ENCODE measurements around the gene TMEM272.

The TMEM272 gene

DNA sequence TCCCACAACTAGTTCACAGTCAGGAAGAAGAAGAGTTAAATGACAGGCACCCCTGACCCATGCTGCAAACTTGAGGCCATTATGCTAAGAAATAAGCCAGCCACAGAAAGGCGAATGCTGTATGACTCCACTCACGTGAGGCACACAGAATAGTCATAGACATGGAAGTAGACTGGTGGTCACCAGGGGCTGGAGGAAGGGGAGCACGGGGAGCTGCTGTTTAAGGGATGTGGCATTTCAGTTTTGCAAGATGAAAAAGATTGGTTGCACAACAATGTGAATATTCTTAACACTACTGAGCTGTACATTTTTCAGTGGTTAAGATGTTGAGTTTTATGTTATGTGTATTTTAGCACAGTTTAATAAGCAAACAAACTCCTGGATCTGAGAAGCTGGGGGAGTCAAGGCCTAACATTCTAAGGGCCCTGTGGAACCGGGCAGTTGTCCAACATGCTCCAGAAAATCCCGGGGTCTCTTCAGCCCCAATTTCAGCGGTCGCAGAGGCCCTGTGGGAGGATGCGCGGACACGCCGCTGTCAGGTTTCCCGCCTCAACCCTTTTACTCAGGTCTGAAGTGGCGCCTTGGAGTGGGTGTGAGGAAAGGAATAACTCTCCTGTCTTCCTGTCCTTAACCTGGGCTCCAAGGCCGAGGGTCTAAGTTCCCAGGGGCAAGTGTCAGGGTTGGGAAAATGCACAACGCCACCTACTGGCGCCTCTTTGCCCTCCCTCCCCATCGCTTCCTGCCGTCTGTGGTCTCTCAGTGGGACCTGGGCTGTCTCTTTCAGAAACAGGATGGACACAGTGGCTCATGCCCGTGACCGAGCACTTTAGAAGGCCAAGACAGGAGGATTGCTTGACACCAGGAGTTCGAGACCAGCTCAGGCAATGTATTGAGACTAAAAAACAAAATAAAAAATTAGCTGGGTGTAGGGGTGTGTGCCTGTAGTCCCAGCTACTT is 4.4 kb upstream of the TMEM272 start:
- DNase-seq: peak in 1 of 2 experiments; percentile 31

DNA sequence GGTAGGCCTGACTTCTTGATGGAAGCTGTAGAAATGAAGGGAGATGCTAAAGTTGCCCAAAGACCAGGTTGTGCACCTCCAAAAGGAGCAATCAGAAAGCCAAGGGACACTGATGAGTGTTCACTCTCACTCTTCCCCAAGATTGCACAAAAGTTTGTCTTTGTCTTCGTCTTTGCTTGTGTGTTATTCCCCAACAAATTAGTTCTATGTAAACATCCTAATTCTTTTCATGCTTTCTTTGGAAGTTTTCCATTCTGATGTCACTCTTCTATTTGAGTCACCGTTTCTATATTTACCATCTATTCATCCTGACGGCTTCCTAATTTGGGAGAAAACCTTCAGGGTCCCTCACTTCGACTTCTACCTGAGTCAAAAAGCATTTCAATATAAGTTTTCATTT is 3.7 kb upstream of the TMEM272 start:
- DNase-seq: no peak

DNA sequence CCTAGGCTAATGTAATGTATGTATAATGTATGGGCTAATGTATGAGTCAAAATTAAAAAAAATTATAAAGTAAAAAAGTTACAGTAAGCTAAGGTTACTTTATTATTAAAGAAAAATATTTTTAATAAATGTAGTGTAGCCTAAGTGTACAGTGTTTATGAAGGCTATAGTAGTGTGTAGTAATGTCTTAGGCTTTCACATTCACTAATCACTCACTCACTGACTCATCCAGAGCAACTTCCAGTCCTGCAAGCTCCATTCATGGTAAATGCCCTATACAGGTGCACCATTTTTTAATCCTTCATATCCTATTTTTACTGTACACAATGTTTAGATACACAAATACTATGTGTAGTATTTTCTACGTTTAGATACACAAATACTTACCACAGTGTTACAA is 1.8 kb upstream of the TMEM272 start:
- no peak for DNase-seq

DNA sequence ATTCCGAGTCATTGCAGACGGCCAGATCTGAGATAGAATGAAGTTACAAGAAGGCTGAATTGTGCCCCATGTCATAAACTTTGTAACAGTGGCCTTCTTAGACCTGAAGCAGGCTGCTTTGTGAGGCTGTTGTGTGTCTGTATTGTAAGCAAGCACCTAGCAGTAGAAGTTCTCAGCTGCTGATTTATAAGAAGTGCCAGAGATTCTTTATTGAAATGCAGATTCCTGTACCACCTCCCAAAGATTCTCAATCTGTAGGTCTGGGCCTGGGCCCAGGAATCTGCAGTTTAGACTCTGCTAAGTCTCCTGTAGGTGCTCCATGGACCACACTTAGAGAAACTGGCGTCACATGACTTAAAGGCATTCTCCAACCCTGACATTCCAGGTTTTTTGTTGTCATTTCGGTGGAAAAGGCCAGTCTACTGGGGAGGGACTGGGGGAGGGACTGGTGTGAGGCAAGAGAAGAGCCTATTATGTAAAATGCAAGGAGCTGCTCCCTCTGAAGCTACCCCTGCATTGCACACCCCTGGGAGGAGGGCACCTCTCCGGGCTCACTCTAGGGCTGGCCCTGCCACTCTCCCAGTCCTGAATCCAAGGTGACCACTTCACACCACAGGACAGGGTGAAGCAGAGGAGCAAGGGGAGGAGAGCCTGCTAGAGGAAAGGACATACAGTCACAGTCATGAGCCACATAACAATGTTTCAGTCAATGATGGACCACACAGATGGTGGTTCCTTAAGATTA is 769 bp upstream of the TMEM272 start:
- DNase-seq: no peak

DNA sequence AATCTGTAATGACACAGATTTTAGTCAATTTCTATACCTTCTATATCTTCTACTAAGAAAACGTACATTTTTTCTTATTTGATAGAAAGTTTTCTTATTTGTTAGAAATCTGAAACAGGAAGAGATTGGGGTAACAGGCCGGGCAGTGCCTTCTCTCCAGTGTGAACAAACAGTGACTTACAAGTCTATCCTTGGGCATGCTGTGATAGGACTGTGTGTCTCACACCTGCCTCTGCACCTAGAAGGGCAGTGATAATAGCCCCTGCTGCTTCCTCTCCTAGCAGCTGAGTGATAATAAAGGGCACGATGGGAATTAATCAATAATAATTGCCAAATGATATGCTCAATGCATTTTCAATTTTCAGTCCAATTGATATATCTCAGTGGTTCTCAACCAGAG is 1.4 kb downstream of the TMEM272 start:
- no peak for DNase-seq

GRCh38 chr13:51841732-51842131 is 3.2 kb downstream of the TMEM272 start:
- no peak for DNase-seq

DNA sequence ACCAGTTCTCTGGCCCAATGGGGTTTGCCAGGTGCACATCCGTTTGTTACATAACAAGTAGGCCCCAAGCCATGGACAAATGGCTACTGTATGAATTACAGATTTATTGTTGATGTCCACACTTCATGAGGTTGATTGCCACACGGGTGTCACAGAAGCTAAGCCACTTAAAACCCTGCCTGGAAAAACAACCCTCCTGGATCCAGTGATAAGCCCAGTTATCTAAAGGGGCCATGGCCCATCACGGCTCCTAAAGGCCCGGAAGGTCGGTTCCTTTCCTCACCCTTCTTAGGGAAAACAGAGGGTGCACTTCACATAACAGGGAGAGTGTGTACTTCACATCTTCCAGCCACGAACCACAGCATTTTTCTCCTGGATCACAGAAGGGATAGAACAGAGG is 4.1 kb downstream of the TMEM272 start:
- no peak for DNase-seq

GRCh38 chr13:51839711-51840540 is 5.1 kb downstream of the TMEM272 start:
- DNase-seq: no peak

- no peak for DNase-seq
Measured at GRCh38 chr13:51838240-51838846, 6.6 kb downstream of the TMEM272 start.

- DNase-seq: no peak
Measured at GRCh38 chr13:51837016-51837415, 8.0 kb downstream of the TMEM272 start.

DNA sequence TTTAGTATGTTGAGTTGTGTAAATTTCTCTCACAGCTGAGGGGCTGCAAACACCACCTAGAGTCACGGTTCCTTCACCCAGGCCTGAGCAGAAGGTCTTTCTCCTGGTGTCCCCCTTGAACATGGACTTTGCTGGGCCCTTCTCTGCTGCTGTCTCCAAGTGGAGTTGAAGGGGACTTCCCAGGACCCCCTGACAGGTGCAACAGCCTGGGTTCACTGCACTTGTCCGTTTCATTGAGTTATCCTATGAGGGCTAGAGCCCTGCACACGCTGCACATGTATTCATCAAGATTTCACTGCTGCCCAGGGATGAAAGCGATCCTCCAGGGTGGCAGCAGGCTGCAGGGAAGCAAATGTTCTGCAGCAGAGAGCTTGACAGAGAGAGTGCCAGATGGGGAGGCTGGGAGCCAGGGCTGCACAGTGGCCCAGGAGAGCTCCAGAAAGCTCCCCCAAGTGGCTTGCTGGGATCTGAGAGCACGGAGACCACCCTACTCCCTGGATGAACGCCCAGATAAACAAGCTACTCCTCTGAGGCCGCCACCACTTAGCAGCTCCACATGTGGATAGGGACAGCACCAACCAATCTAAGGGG is 10.3 kb downstream of the TMEM272 start:
- no peak for DNase-seq

GRCh38 chr13:51833980-51834379 is 11.0 kb downstream of the TMEM272 start:
- no peak for DNase-seq

DNA sequence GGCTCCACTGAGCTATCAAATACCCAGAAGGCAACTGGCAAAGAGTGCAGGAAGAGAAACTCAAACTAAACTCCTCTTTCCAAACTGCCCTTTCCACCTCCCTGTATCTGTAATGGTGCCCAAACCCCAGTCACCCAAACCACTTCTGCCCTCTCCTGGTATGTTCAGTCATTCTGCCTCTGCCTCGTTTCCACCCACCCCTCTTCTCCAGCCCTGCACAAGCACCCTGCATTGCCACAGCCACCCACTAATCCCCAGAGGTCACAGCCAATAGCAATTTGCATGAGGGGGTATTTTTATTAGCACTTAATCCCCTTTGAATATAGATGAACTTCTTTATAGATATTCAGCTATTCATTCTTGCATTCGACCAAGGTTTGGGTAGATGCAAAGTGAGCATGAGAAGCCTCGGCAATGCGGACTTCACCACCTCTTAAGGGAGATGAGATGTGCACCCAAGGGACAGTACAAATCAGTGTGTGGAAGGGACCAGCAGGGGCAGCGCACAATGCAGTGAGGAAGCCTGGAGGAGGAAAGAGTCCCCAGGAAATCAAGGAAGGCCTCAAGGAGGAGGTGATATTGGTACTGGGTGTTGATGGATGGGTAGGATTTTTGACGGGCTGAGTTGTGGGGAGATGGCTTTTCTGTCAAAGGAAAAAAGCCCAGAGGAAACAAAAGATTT is 12.4 kb downstream of the TMEM272 start:
- DNase-seq: peak; percentile 25 to 53

GRCh38 chr13:51831519-51831918 is 13.5 kb downstream of the TMEM272 start:
- DNase-seq: no peak

DNA sequence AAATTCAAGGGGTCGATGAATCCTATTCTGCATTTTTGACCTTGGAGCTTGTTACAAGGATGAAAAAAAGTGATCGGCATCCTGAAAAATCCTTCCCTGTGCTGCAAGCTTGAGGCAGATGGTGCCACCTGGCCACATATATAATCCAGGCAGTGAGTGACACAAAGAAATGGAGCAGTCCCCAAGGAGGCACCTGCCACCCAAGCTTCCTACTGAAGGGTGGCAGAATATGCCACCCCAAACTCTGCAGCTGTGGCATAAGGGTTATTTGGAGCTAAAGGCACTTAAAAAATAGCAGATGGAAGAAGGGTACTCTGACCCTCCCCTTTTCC is 15.4 kb downstream of the TMEM272 start:
- no peak for DNase-seq

- no peak for DNase-seq
Measured at GRCh38 chr13:51828730-51829567, 16.0 kb downstream of the TMEM272 start.

DNA sequence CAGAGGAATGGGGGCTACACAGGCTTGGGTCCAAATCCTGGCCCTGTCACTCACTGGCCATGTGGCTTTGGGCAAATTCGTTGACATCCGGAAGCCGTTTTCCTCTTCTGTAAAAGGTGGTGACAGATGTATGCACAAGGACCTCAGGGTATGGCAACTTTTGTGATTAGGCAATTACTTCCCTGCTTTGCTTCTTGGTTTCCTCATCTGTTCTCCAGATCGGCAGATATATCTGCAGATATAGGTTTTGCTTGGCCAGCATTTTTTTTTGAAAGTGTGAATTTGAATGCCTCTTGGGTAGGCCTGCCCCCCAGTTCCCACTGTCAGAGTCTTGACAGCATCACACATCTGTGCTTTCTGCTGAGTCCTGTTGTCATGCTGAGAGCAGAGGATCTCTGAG is 17.7 kb downstream of the TMEM272 start:
- DNase-seq: no peak

- DNase-seq: no peak
Measured at GRCh38 chr13:51826606-51827005, 18.4 kb downstream of the TMEM272 start.

DNA sequence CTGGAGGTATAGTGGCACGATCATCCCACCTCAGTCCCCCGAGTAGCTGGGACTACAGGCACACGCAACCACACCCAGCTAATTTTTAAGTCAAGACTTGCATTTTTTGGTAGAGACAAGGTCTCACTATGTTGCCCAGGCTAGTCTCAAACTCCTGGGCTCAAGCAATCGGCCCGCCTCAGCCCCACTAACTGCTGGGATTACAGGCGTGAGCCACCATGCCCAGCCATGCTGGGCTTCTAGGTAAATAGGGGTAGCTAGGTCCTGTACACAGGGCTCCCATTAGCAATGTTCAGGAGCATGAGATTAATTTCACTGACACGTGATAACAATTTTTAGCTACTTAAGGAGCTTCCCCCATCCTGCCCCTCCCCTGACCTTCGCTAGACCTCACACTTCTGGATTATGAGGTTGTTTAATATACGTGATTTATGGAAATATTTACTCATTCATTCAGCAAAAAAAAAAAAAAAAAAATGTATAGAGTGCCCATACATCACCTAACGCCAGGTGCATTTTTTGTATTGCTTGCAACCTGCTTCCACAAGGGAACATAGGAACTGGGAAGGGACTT is 19.2 kb downstream of the TMEM272 start:
- peak in 1 of 2 experiments; percentile 32 for DNase-seq

DNA sequence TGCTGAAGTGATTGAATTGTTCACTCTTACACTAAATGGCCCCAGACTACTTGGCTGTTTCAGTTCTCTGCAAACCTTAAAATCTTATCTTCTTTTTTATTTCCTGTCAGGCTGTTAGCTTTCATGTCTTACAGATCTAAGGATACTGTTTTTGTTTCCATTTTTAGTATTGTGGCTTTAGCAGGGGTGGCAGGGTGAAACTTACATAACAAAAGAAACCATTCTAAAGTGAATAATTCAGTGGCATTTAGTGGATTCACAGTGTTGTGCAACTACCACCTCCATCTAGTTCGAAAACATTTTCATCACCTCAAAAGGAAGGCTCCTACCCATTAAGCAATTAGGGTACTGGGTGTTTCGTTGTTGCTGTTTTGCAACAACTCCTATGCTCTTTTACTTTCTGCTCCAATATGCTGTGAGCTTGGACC is 19.8 kb downstream of the TMEM272 start:
- no peak for DNase-seq
